Tibial nerve (tissue), 4 donors: Measurements from ENCODE around the gene SLC25A11.

Experiments
- CTCF ChIP-seq, 5 experiments: fragments of 200-600 bp in 3 of 5; fragments of 450-650 bp in 2 of 5; sonication (generic) in 3 of 5; IDR thresholded peaks; one replicate each; pipeline ENCODE4 v1.5.1; 2016 to 2019; ENCODE audit warnings: antibody characterized with exemption in 5 of 5, mild to moderate bottlenecking in 3 of 5, moderate library complexity in 2 of 5
- EP300 ChIP-seq, 2 donors: sonication (generic); formaldehyde crosslinking; IDR thresholded peaks; one replicate each; pipeline ENCODE4 v1.6.1; 2017; ENCODE audit warnings: antibody characterized with exemption in 2 of 2, mild to moderate bottlenecking in 1 of 2
- POLR2A ChIP-seq, 2 donors: fragments of 450-650 bp; IDR thresholded peaks; one replicate each; pipeline ENCODE4 v1.6.1; 2017; ENCODE audit warnings: antibody characterized with exemption in 2 of 2, mild to moderate bottlenecking in 2 of 2, moderate library complexity in 2 of 2

GRCh38 chr17:4903051-4903818 lies 36.6 kb downstream of the SLC25A11 start, which contains the start of gene CHRNE:
- TF ChIP-seq CTCF (IDR thresholded peaks at IDR 0.05) (peak; percentile 72 to 83 (median 76)), POLR2A (IDR thresholded peaks at IDR 0.05) (no peak), EP300 (IDR thresholded peaks at IDR 0.05) (peak in 1 of 2 donors; percentile 11)
